T-helper 22 cell (primary cell): ENCODE results near the gene TNIK.

Experiments used
- DNase-seq: peaks from one replicate; pipeline ENCODE4 v3.0.0-alpha.2; 2020; ENCODE audit warnings: low read depth

The TNIK gene

GRCh38 chr3:171358181-171358880 lies 101.9 kb downstream of the TNIK start:
- DNase-seq, result no peak

GRCh38 chr3:171357721-171358120 lies 102.5 kb downstream of the TNIK start:
- DNase-seq, result no peak

GRCh38 chr3:171356251-171356650 lies 104.0 kb downstream of the TNIK start:
- DNase-seq, result no peak

- DNase-seq, result no peak
Measured at GRCh38 chr3:171354706-171355582, 105.3 kb downstream of the TNIK start.

- no peak for DNase-seq
Measured at GRCh38 chr3:171354049-171354705, 106.0 kb downstream of the TNIK start.

DNA sequence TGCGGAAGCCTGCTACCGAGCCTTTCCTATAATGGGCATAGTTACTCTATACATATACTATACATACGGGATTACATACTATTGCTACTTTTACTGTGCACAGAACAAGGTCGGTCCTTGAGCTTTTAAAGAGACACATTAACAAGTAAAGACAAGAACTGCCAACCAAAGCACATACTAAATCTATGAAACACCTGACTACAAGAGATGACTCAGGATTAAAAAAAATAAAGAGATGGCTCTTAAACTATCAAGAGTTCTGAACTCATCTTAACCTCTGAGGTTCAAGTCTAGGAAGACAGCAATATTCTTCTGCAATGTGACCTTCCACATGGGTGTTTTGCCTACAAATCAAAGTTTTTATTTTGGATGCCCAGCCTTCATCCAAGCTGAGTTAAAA lies 106.8 kb downstream of the TNIK start:
- no peak for DNase-seq

- DNase-seq, result no peak
Measured at GRCh38 chr3:171352387-171352935, 107.7 kb downstream of the TNIK start.

DNA sequence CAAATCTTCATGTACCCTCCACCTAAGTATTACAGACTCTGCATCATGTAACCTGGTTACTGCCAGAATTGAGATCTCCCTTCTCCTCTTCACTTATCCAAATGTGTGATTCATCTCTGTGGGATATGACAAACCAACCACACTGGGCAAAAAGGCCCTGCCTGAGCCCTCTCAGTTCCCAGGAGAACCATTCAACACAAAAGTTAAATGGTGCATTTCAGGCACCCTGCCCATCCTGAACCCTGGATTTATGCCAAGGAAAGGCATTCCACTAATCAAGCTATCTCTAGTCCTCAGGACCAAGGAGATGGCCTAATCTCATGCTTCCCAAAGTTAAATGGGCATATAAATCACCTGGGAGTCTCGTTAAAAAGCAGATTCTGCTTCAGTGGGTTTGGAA lies 108.5 kb downstream of the TNIK start:
- no peak for DNase-seq

DNA sequence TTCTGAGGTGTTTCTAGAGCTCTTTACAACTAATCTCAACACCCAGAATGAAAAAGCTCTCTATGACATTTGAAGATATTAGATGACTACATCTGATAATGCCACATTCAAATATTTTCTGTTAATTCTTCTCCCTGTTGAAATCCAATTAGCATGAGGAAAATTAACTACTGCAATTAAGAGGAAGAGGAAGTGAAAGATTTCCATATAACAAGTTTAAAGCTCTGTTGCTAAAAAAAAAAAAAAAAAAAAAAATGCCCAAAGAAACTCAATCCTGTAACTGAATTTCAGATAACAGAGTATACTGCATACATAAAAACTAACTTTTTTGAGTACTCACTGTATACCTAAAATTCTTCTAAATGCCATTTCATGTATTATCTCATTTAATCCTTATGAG lies 109.8 kb downstream of the TNIK start:
- no peak for DNase-seq

GRCh38 chr3:171349392-171349791 lies 110.8 kb downstream of the TNIK start:
- no peak for DNase-seq

GRCh38 chr3:171348121-171348520 lies 112.1 kb downstream of the TNIK start:
- no peak for DNase-seq

GRCh38 chr3:171347301-171348039 lies 112.7 kb downstream of the TNIK start:
- no peak for DNase-seq

DNA sequence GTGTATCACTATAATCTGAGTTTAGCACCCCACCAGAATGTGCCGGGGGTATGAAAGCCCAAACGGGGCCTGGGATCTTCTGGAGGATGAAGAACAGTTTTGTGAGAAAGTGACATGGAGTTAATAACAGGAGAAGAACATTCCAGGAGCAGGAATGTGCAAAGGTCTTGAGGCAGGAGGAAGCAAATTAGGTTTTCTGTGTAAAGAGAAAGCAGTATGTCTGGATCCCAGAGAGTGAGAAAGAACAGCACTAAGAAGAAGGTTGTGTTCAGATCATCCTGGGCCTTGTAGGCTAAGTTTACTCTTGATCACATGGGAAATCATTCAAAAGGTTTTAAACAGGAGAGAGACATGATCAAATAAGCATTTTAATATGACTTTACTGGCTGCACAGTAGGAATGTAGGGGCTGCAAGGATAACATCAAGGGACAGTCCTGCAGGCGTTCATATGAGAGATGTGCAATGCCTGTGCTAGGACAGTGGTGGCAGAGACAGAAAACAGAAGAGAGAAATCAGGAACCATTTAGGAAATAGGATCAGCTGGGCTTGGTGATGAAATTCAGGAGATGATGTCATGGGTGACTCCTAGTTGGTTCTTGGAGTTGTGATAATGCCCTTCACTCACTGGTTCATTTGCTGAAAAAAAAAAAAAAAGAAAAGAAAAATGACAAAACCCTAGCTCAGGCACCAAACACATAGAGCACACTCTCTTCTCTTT lies 113.5 kb downstream of the TNIK start:
- DNase-seq, result no peak

- DNase-seq, result no peak
Measured at GRCh38 chr3:171346019-171346418, 114.2 kb downstream of the TNIK start.

DNA sequence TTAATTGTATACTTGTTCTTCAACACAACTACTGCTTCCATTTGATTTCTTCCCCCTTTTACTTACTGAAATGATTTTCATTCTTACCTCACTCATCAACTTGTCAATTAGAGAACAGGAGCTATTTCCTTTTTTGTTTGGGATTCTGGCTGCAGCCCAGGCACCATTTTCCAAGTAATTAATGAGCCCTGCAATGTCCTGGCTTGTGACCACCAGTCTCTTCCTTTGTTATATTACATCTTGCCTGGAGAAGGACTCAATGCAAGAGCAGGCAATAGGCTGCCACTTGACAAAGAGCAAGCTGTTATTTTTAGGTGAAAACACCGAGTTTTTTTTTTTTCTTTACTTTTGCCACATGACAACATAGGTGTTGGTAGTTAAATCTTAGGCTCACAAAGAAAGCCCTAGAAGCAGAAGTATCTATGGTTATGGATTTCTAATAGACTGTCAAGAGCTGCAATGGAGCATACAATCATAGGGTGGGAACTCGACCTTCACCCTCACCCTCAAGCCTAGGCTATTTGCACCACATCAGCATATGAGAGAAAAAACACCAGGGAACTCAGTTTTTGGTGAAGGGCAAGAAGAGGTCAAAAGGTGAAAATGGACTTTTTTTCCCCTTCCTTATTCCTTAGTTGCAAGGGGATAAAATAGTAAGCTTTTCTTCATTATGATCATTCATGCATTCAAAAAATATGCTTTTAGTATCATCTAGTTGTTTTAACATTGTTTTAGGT lies 114.9 kb downstream of the TNIK start:
- no peak for DNase-seq

DNA sequence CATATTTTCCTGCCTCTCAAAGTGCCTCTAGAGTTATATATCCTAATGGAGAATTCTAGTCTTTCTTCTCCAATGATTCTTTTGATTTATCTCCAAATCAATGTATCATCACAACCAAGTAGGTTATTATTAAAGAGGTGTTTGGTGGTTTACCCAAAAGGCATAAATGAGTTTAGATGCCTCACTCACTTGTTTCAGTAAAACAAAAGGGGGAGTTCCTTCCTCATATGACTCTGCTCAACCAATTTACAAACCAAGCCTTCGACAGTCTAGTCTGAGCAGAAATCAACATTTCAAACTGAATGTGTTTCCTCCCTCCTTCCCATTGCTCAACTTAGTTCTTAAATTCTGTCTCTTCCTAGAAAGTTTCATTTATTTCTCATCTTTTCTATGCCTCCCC lies 116.5 kb downstream of the TNIK start:
- no peak for DNase-seq

GRCh38 chr3:171342783-171343420 lies 117.3 kb downstream of the TNIK start:
- DNase-seq, result no peak

DNA sequence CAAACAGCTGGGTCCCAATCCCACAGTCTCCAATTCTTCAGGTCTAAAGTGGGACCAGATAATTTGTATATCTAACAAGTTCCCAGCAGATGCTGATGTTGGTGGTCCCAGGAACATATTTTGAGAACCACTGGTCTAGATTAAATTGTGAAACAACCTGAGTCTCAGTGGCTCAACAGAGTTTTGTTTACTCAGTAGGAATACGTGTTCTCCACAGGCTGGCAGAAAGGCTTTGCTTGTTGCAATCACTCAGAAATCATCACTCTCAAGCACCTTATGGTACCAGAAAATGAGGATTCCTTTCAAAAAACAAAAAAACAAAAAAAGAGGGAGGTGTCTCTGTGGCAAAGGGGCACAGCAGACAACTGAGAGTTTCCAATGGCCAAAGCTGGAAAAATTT lies 118.0 kb downstream of the TNIK start:
- no peak for DNase-seq

DNA sequence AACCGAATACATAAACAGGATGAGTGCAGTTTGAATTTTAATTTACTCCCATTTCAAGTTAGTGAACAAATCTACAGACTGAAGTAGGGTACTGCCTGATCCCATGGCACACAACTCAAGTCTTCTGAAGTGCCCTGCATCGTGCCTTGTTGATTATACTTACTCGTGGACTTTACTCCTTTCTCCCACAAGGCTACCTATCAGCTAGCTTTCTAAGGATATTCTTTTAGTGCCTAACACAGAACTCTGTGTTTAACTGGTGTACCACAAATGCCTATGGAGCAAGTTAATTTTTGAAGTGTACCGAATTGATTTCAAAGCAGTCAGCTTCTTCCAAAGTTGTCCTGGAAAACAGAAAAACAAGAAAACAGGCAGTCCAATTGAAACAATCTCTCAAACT lies 119.8 kb downstream of the TNIK start:
- DNase-seq, result no peak

- DNase-seq, result no peak
Measured at GRCh38 chr3:171339598-171339997, 120.6 kb downstream of the TNIK start.
